ENCODE data around the gene LIMA1.
A peak's percentile ranks its signal among the peaks of the same experiment; 100 is the strongest.

The LIMA1 gene

GRCh38 chr12:50132505-50133135 is 150.7 kb downstream of the LIMA1 start:
- peak; percentile 21 for DNase-seq (ENCODE audit: low spot score)

GRCh38 chr12:50129290-50129689 is 154.0 kb downstream of the LIMA1 start:
- no peak for DNase-seq (ENCODE audit: low spot score)

- no peak for DNase-seq (ENCODE audit: low spot score)
Observed at GRCh38 chr12:50127546-50127945, 155.8 kb downstream of the LIMA1 start.
